ES-I3 (cell line): ENCODE measurements around the gene CAV1.

Source experiments
- H3K36me3 ChIP-seq: 2 replicates; pipeline ENCODE4 v1.6.1; 2013; ENCODE audit warnings: mild to moderate bottlenecking, low read length, control low read depth, moderate library complexity; ENCODE audit not compliant: insufficient read depth
- H3K4me1 ChIP-seq: 2 replicates; pipeline ENCODE4 v1.6.1; 2013; ENCODE audit warnings: mild to moderate bottlenecking, control low read depth, low read length; ENCODE audit not compliant: insufficient read depth
- H3K9ac ChIP-seq: 2 replicates; pipeline ENCODE4 v1.6.1; 2013; ENCODE audit warnings: low read depth, mild to moderate bottlenecking, low read length, moderate library complexity
- H3K9me3 ChIP-seq: 2 replicates; pipeline ENCODE4 v1.6.1; 2013; ENCODE audit warnings: mild to moderate bottlenecking, low read length, moderate library complexity; ENCODE audit not compliant: control insufficient read depth, insufficient read depth

The CAV1 gene

GRCh38 chr7:116548506-116548905 lies 23.7 kb downstream of the CAV1 start:
- Histone ChIP-seq H3K9me3 (no peaks in the 10 kb centered on the region), H3K9ac (no peak overlapping the region), H3K4me1 (peaks cover 1% of the 10 kb centered on the region; the same call in 1 of the 2 replicates), H3K36me3 (peaks cover 5% of the 10 kb centered on the region)

- H3K9ac ChIP-seq, result no peak overlapping the region
- H3K36me3 ChIP-seq, result peaks cover 3% of the 10 kb centered on the region
- no peaks in the 10 kb centered on the region for H3K9me3 ChIP-seq
- no peaks in the 10 kb centered on the region for H3K4me1 ChIP-seq
These were observed 24.5 kb downstream of the CAV1 start for GRCh38 chr7:116549370-116549769.

GRCh38 chr7:116551692-116552091 lies 26.9 kb downstream of the CAV1 start:
- Histone ChIP-seq H3K36me3 (no peaks in the 10 kb centered on the region; the same call in 1 of the 2 replicates), H3K4me1 (no peaks in the 10 kb centered on the region), H3K9ac (no peak overlapping the region), H3K9me3 (no peaks in the 10 kb centered on the region)

GRCh38 chr7:116552602-116553001 lies 27.8 kb downstream of the CAV1 start:
- Histone ChIP-seq H3K4me1 (no peaks in the 10 kb centered on the region), H3K9ac (no peak overlapping the region), H3K9me3 (no peaks in the 10 kb centered on the region), H3K36me3 (no peaks in the 10 kb centered on the region; the same call in 1 of the 2 replicates)

- no peaks in the 10 kb centered on the region for H3K4me1 ChIP-seq
- H3K36me3 ChIP-seq, result no peaks in the 10 kb centered on the region; the same call in 1 of the 2 replicates
- no peak overlapping the region for H3K9ac ChIP-seq
- H3K9me3 ChIP-seq, result no peaks in the 10 kb centered on the region
These were observed 28.5 kb downstream of the CAV1 start for GRCh38 chr7:116553168-116553964.

GRCh38 chr7:116554436-116554835 lies 29.6 kb downstream of the CAV1 start:
- Histone ChIP-seq H3K4me1 (no peaks in the 10 kb centered on the region), H3K9ac (no peak overlapping the region), H3K9me3 (no peaks in the 10 kb centered on the region), H3K36me3 (peaks cover 4% of the 10 kb centered on the region)

- H3K36me3 ChIP-seq, result peaks cover 5% of the 10 kb centered on the region
- no peaks in the 10 kb centered on the region for H3K4me1 ChIP-seq
- no peak overlapping the region for H3K9ac ChIP-seq
- no peaks in the 10 kb centered on the region for H3K9me3 ChIP-seq
These were observed 30.1 kb downstream of the CAV1 start for GRCh38 chr7:116554911-116555310.

GRCh38 chr7:116557066-116557585 lies 32.3 kb downstream of the CAV1 start:
- Histone ChIP-seq H3K4me1 (no peaks in the 10 kb centered on the region), H3K36me3 (peaks cover 8% of the 10 kb centered on the region; the same call in 1 of the 2 replicates), H3K9me3 (no peaks in the 10 kb centered on the region), H3K9ac (no peak overlapping the region)

GRCh38 chr7:116557901-116558300 lies 33.1 kb downstream of the CAV1 start:
- Histone ChIP-seq H3K9ac (no peak overlapping the region), H3K9me3 (no peaks in the 10 kb centered on the region), H3K4me1 (no peaks in the 10 kb centered on the region), H3K36me3 (peaks cover 8% of the 10 kb centered on the region; the same call in 1 of the 2 replicates)

- no peaks in the 10 kb centered on the region for H3K4me1 ChIP-seq
- H3K9me3 ChIP-seq, result no peaks in the 10 kb centered on the region
- no peak overlapping the region for H3K9ac ChIP-seq
- H3K36me3 ChIP-seq, result peaks cover 8% of the 10 kb centered on the region; the same call in 1 of the 2 replicates
These were observed 35.5 kb downstream of the CAV1 start for GRCh38 chr7:116560021-116560970.

- no peaks in the 10 kb centered on the region for H3K9me3 ChIP-seq
These were observed 37.1 kb downstream of the CAV1 start for GRCh38 chr7:116561697-116562483.

GRCh38 chr7:116562529-116563121 lies 37.8 kb downstream of the CAV1 start:
- Histone ChIP-seq H3K9ac (no peak overlapping the region), H3K9me3 (no peaks in the 10 kb centered on the region), H3K4me1 (no peaks in the 10 kb centered on the region), H3K36me3 (peaks cover 8% of the 10 kb centered on the region; the same call in 1 of the 2 replicates)

More at GRCh38 chr7:116561697-116562483, 37.1 kb downstream of the CAV1 start:
- Histone ChIP-seq H3K9ac (no peak overlapping the region), H3K36me3 (peaks cover 8% of the 10 kb centered on the region; the same call in 1 of the 2 replicates), H3K4me1 (no peaks in the 10 kb centered on the region)

GRCh38 chr7:116565981-116566380 lies 41.1 kb downstream of the CAV1 start:
- no peaks in the 10 kb centered on the region for H3K4me1 ChIP-seq
- no peaks in the 10 kb centered on the region for H3K36me3 ChIP-seq
- no peak overlapping the region for H3K9ac ChIP-seq
- no peaks in the 10 kb centered on the region for H3K9me3 ChIP-seq
